T-helper 1 cell treated with Interleukin-12 subunit alpha and Interleukin-12 subunit beta and Interleukin-4 antibody, amounts not matched to agents 30 μg/mL and 1 μg/mL, for 36 hours (primary cell): ENCODE data around the gene EGFL7.
A peak's percentile ranks its signal among the peaks of the same experiment; 100 is the strongest.

Experiments used
- H3K27ac Mint-ChIP-seq: one replicate; pipeline ENCODE4 v1.8.0; 2021; ENCODE audit warnings: mild to moderate bottlenecking, mixed read lengths
- H3K27me3 Mint-ChIP-seq: one replicate; pipeline ENCODE4 v1.8.0; 2021; ENCODE audit warnings: low read depth, mixed read lengths
- H3K36me3 Mint-ChIP-seq: one replicate; pipeline ENCODE4 v1.8.0; 2021; ENCODE audit warnings: low read depth, mixed read lengths
- H3K4me1 Mint-ChIP-seq: one replicate; pipeline ENCODE4 v1.8.0; 2021; ENCODE audit warnings: low read depth, mixed read lengths
- H3K4me3 Mint-ChIP-seq: one replicate; pipeline ENCODE4 v1.8.0; 2021; ENCODE audit warnings: mild to moderate bottlenecking, moderate library complexity, mixed read lengths
- H3K9me3 Mint-ChIP-seq: one replicate; pipeline ENCODE4 v1.8.0; 2021; ENCODE audit warnings: mixed read lengths

EGFL7 gene

DNA sequence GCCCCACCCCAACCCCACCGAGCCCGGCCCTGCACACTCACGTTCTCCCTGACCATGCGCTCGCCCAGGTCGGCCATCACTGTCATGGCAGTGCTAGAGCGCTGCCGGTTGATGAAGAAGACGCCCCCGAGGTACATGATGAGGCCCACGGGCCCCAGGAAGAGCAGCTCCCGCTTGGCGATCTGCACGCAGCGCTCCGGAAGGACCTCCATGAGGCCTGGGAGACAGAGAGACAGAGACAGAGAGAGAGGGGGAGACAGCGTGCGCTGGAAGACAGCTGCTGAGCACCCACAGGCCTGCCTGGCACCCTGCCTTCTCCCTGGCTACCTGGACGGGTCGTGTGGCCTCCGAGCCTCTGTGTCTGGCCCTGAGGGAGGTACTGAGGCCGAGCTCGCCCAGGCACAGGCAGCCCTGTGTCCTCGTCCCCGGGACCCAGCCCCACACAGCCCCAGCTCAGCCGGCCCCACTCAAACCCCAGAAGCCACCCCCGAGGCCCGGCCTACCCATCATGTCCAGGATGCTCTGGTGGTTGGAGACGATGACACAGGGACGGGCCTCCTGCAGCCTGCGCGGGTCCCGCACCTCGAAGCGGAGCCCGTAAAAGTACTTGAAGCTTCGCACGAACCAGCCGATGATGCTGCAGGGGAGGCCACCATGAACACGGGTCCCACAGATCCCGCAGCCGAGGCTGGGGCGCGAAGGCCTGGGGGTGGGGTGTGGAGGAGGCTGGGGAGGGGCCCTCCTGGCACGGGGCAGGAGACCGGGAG lies 14.4 kb downstream of the EGFL7 start:
- H3K27me3 Mint-ChIP-seq: no peaks in the 10 kb centered on the region
- H3K4me3 Mint-ChIP-seq: no peak overlapping the region
- H3K9me3 Mint-ChIP-seq: no peaks in the 10 kb centered on the region
- H3K4me1 Mint-ChIP-seq: no peaks in the 10 kb centered on the region
- no peak overlapping the region for H3K27ac Mint-ChIP-seq
- H3K36me3 Mint-ChIP-seq: no peaks in the 10 kb centered on the region

GRCh38 chr9:136678034-136678433 lies 15.3 kb downstream of the EGFL7 start:
- no peak overlapping the region for H3K27ac Mint-ChIP-seq
- H3K4me3 Mint-ChIP-seq: no peak overlapping the region
- no peaks in the 10 kb centered on the region for H3K36me3 Mint-ChIP-seq
- no peaks in the 10 kb centered on the region for H3K27me3 Mint-ChIP-seq
- H3K4me1 Mint-ChIP-seq: no peaks in the 10 kb centered on the region
- H3K9me3 Mint-ChIP-seq: no peaks in the 10 kb centered on the region

DNA sequence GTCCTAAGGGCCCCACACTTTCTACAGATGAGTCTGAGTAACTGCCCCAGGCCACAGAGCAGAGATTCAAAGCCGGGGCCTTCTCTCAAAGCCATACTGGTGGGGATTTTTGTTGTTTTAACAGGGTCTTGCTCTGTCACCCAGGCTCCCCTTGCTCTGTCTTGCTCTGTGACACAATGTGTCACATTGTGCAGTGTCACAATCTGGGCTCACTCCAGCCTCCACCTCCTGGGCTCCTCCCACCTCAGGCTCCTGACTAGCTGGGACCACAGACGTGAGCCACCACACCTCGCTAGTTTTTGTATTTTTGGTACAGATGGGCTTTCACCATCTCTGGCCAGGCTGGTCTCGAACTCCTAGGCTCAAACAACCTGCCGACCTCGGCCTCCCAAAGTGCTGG lies 15.9 kb downstream of the EGFL7 start:
- H3K27ac Mint-ChIP-seq: no peak overlapping the region

DNA sequence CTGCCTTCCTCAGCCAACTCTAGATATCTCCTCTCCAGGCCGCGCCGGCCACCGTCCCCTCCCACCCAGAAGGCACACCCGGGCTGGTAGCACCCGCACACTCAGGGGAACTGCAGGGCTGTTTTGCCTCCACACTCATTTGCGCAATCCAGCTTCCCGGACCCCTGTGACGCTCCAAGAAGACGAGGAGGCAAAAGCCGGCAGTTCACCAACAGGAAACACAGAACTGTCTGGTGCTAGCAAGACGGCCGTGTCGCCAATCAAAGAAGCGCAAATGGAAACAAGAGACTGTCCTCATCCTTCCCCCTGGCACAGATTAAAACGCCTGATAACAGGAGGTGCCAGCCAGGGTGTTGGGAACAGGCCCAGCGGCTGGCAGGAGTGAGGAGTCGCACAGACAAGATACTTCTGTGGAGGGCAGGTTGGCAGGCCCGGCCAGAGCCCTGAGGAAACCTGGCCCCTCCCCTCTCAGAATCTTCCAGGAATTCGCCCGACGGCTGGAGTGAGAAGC lies 16.8 kb downstream of the EGFL7 start:
- H3K9me3 Mint-ChIP-seq: no peaks in the 10 kb centered on the region
- no peaks in the 10 kb centered on the region for H3K36me3 Mint-ChIP-seq
- H3K27ac Mint-ChIP-seq: no peak overlapping the region
- no peak overlapping the region for H3K4me3 Mint-ChIP-seq
- no peaks in the 10 kb centered on the region for H3K27me3 Mint-ChIP-seq
- no peaks in the 10 kb centered on the region for H3K4me1 Mint-ChIP-seq

More for the DNA sequence above, 15.9 kb downstream of the EGFL7 start:
- H3K4me1 Mint-ChIP-seq: no peaks in the 10 kb centered on the region
- H3K36me3 Mint-ChIP-seq: no peaks in the 10 kb centered on the region
- H3K9me3 Mint-ChIP-seq: no peaks in the 10 kb centered on the region
- no peak overlapping the region for H3K4me3 Mint-ChIP-seq
- no peaks in the 10 kb centered on the region for H3K27me3 Mint-ChIP-seq

DNA sequence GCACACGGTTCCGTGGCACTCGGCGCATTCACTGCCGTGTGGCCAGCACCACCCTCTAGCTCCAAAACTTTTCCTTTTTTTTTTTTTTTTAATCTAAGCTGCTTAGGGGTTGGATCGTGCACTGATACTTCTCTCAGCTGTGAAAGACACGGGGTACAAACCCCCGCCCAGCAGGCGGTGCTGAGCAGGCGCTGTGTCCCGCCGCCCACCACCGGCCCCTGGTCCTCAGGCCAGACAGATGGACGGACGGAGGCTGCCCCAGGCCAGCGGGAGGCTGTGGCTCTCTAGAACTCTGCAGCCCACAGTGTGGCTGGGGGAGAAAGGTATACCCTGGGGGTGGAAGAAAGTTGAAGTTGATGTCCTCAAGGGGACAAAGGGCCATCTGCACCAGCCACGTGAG lies 18.3 kb downstream of the EGFL7 start:
- no peak overlapping the region for H3K27ac Mint-ChIP-seq
- no peaks in the 10 kb centered on the region for H3K27me3 Mint-ChIP-seq
- H3K4me1 Mint-ChIP-seq: no peaks in the 10 kb centered on the region
- no peaks in the 10 kb centered on the region for H3K36me3 Mint-ChIP-seq
- no peaks in the 10 kb centered on the region for H3K9me3 Mint-ChIP-seq
- no peak overlapping the region for H3K4me3 Mint-ChIP-seq

- H3K4me1 Mint-ChIP-seq: no peaks in the 10 kb centered on the region
- H3K4me3 Mint-ChIP-seq: no peak overlapping the region
- no peaks in the 10 kb centered on the region for H3K36me3 Mint-ChIP-seq
- no peaks in the 10 kb centered on the region for H3K27me3 Mint-ChIP-seq
- no peak overlapping the region for H3K27ac Mint-ChIP-seq
- no peaks in the 10 kb centered on the region for H3K9me3 Mint-ChIP-seq
Observed at GRCh38 chr9:136681945-136682699, 19.4 kb downstream of the EGFL7 start.

- Mint-ChIP-seq H3K27me3 (no peaks in the 10 kb centered on the region), H3K9me3 (no peaks in the 10 kb centered on the region), H3K36me3 (no peaks in the 10 kb centered on the region), H3K4me1 (no peaks in the 10 kb centered on the region), H3K27ac (no peak overlapping the region), H3K4me3 (no peak overlapping the region)
Observed at GRCh38 chr9:136682710-136683109, 20.0 kb downstream of the EGFL7 start.

DNA sequence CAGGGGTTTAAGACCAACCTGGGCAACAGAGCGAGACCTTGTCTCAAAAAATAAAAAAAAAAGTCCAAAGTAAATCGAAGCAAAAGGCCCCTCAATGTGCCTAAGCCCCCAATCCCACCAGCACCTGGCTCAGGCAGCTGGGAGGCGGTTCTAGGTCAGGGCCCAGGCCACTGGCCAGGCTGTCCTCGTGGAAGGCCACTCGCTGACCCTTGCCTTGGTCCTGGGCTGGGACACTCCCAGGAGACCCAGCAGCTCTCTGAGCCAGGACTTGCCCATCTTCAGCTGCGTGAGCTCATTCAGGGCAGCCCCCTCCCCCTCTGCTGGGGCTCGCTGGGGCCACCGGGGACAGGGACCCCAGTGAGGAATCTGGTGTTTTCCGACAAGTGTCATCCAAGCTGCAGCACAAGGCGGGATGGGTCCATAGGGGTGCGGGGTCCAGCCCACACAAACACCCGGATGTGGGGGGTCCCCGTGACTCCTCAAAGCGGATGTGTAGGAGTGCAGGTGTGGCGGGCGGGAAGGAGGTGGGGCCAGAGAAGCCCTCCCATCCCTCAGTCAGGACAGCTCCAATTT lies 20.5 kb downstream of the EGFL7 start:
- H3K9me3 Mint-ChIP-seq: no peaks in the 10 kb centered on the region
- H3K4me1 Mint-ChIP-seq: no peaks in the 10 kb centered on the region
- H3K27me3 Mint-ChIP-seq: no peaks in the 10 kb centered on the region
- no peak overlapping the region for H3K4me3 Mint-ChIP-seq
- H3K27ac Mint-ChIP-seq: no peak overlapping the region
- H3K36me3 Mint-ChIP-seq: no peaks in the 10 kb centered on the region

GRCh38 chr9:136683755-136684154 lies 21.0 kb downstream of the EGFL7 start:
- H3K36me3 Mint-ChIP-seq: no peaks in the 10 kb centered on the region
- H3K27me3 Mint-ChIP-seq: no peaks in the 10 kb centered on the region
- H3K9me3 Mint-ChIP-seq: no peaks in the 10 kb centered on the region
- H3K4me3 Mint-ChIP-seq: no peak overlapping the region
- no peaks in the 10 kb centered on the region for H3K4me1 Mint-ChIP-seq
- no peak overlapping the region for H3K27ac Mint-ChIP-seq

GRCh38 chr9:136684339-136684738 lies 21.6 kb downstream of the EGFL7 start:
- no peak overlapping the region for H3K4me3 Mint-ChIP-seq
- H3K27me3 Mint-ChIP-seq: peaks cover 4% of the 10 kb centered on the region
- no peaks in the 10 kb centered on the region for H3K9me3 Mint-ChIP-seq
- no peak overlapping the region for H3K27ac Mint-ChIP-seq
- no peaks in the 10 kb centered on the region for H3K36me3 Mint-ChIP-seq
- H3K4me1 Mint-ChIP-seq: no peaks in the 10 kb centered on the region

- peaks cover 4% of the 10 kb centered on the region for H3K27me3 Mint-ChIP-seq
- no peaks in the 10 kb centered on the region for H3K9me3 Mint-ChIP-seq
- H3K27ac Mint-ChIP-seq: no peak overlapping the region
- no peaks in the 10 kb centered on the region for H3K36me3 Mint-ChIP-seq
- no peaks in the 10 kb centered on the region for H3K4me1 Mint-ChIP-seq
- no peak overlapping the region for H3K4me3 Mint-ChIP-seq
Observed at GRCh38 chr9:136684799-136685198, 22.1 kb downstream of the EGFL7 start.

- H3K4me3 Mint-ChIP-seq: peak overlapping the region; percentile 31
- no peak overlapping the region for H3K27ac Mint-ChIP-seq
Observed at GRCh38 chr9:136685216-136685615, 22.5 kb downstream of the EGFL7 start.

DNA sequence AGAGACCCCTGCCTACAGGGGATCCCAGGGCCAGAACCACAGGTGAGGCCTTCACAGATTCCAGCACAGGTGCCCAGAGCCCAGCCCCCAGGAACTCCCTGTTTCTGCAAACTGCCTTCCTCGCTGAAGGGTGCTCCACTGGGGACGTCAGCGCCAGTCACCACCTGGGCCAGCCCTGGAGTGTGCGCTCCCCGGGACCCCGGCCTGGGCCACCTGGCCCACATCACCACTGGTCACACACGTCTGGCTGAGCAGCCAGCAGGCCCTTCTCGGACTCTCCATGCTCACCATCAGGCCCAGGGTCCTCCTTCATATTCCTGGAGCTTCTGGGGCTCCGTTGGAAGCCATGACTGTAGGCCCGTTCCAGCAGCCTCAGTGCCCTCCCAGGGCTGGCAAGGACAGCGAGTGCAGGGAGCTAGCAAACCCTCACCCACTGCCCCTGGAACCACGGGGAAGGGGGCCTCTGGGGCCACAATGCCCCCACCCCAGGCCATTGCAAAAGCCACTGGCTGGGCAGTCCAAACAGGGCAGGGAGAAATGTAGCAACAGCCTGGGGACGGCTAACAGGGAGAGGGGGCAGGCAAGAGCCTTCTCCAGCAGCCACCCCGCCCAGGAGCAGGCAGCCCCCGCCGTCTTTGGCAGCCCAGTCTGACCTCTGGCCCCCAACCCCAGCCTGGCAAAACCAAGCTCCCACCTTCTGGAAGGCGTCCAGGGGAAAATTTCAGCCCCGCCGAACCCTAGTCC lies 23.2 kb downstream of the EGFL7 start:
- H3K36me3 Mint-ChIP-seq: no peaks in the 10 kb centered on the region
- H3K9me3 Mint-ChIP-seq: no peaks in the 10 kb centered on the region
- H3K27ac Mint-ChIP-seq: no peak overlapping the region
- H3K27me3 Mint-ChIP-seq: peaks cover 4% of the 10 kb centered on the region
- H3K4me1 Mint-ChIP-seq: no peaks in the 10 kb centered on the region
- H3K4me3 Mint-ChIP-seq: peak overlapping the region; percentile 75

More at GRCh38 chr9:136685216-136685615, 22.5 kb downstream of the EGFL7 start:
- Mint-ChIP-seq H3K4me1 (no peaks in the 10 kb centered on the region), H3K9me3 (no peaks in the 10 kb centered on the region), H3K36me3 (no peaks in the 10 kb centered on the region), H3K27me3 (peaks cover 4% of the 10 kb centered on the region)

- no peaks in the 10 kb centered on the region for H3K4me1 Mint-ChIP-seq
- peak overlapping the region; percentile 75 for H3K4me3 Mint-ChIP-seq
- no peaks in the 10 kb centered on the region for H3K36me3 Mint-ChIP-seq
- no peaks in the 10 kb centered on the region for H3K9me3 Mint-ChIP-seq
- peaks cover 4% of the 10 kb centered on the region for H3K27me3 Mint-ChIP-seq
- H3K27ac Mint-ChIP-seq: no peak overlapping the region
Observed at GRCh38 chr9:136686534-136686793, 23.7 kb downstream of the EGFL7 start.
